Parathyroid adenoma (tissue), 2 donors: Measurements from ENCODE around the gene RAD50.
"Not testable (repeated sequence)": the region's sequence is repeated elsewhere in the genome, so short reads cannot be mapped to it uniquely, and the experiment has no call there.

Experiments
- H2AFZ ChIP-seq: fragments of 300-600 bp; sonication (generic); one replicate; pipeline ENCODE4 v1.7.0; 2017; ENCODE audit warnings: antibody characterized with exemption, mild to moderate bottlenecking
- H3K27ac ChIP-seq: fragments of 300-600 bp; sonication (generic); one replicate; pipeline ENCODE4 v1.7.0; 2017
- H3K27me3 ChIP-seq: fragments of 300-600 bp; sonication (generic); one replicate; pipeline ENCODE4 v1.7.0; 2017; ENCODE audit warnings: low read length; ENCODE audit not compliant: control insufficient read depth, insufficient read depth
- H3K36me3 ChIP-seq: fragments of 300-600 bp; sonication (generic); one replicate; pipeline ENCODE4 v1.7.0; 2017; ENCODE audit warnings: low read length; ENCODE audit not compliant: control insufficient read depth, insufficient read depth
- H3K4me1 ChIP-seq: fragments of 300-600 bp; sonication (generic); one replicate; pipeline ENCODE4 v1.7.0; 2017; ENCODE audit warnings: control low read depth
- H3K4me2 ChIP-seq: fragments of 300-600 bp; sonication (generic); one replicate; pipeline ENCODE4 v1.7.0; 2017; ENCODE audit warnings: low read length
- H3K4me3 ChIP-seq: fragments of 300-600 bp; sonication (generic); one replicate; pipeline ENCODE4 v1.7.0; 2017; ENCODE audit warnings: low read depth, low read length
- H3K79me2 ChIP-seq: fragments of 300-600 bp; sonication (generic); one replicate; pipeline ENCODE4 v1.7.0; 2017; ENCODE audit warnings: control low read depth
- H3K9ac ChIP-seq: fragments of 300-600 bp; sonication (generic); one replicate; pipeline ENCODE4 v1.7.0; 2017; ENCODE audit warnings: mild to moderate bottlenecking
- H3K9me3 ChIP-seq: fragments of 300-600 bp; sonication (generic); one replicate; pipeline ENCODE4 v1.7.0; 2017; ENCODE audit warnings: low read length; ENCODE audit not compliant: control insufficient read depth
- CTCF ChIP-seq: fragments of 300-600 bp; sonication (generic); IDR thresholded peaks from one replicate; pipeline ENCODE4 v1.7.0; 2017; ENCODE audit warnings: antibody characterized with exemption, mild to moderate bottlenecking
- donor health status: primary hyperparathyroidism.

RAD50 gene

GRCh38 chr5:132627470-132627869, 70.7 kb downstream of the RAD50 start:
- H3K36me3 ChIP-seq: no peaks in the 10 kb centered on the region

GRCh38 chr5:132628814-132629213, 72.0 kb downstream of the RAD50 start:
- no peaks in the 10 kb centered on the region for H3K36me3 ChIP-seq
- H3K4me1 ChIP-seq: no peaks in the 10 kb centered on the region
- H3K27ac ChIP-seq: no peak overlapping the region
- TF ChIP-seq CTCF: no peak
- H3K79me2 ChIP-seq: no peaks in the 10 kb centered on the region
- no peak overlapping the region for H3K4me3 ChIP-seq
- no peaks in the 10 kb centered on the region for H3K27me3 ChIP-seq
- no peak overlapping the region for H3K9ac ChIP-seq
- H3K9me3 ChIP-seq: no peaks in the 10 kb centered on the region
- no peak overlapping the region for H2AFZ ChIP-seq
- H3K4me2 ChIP-seq: no peak overlapping the region

More at GRCh38 chr5:132627470-132627869, 70.7 kb downstream of the RAD50 start:
- Histone ChIP-seq H3K4me1 (no peaks in the 10 kb centered on the region), H3K27ac (no peak overlapping the region), H3K4me3 (no peak overlapping the region), H3K4me2 (no peak overlapping the region), H3K9me3 (no peaks in the 10 kb centered on the region), H3K27me3 (no peaks in the 10 kb centered on the region), H2AFZ (no peak overlapping the region), H3K9ac (no peak overlapping the region), H3K79me2 (no peaks in the 10 kb centered on the region)
- no peak for TF ChIP-seq CTCF

- no peak overlapping the region for H2AFZ ChIP-seq
- H3K9me3 ChIP-seq: no peaks in the 10 kb centered on the region
- no peaks in the 10 kb centered on the region for H3K79me2 ChIP-seq
- no peak for TF ChIP-seq CTCF
- no peak overlapping the region for H3K27ac ChIP-seq
- no peaks in the 10 kb centered on the region for H3K4me1 ChIP-seq
- no peak overlapping the region for H3K9ac ChIP-seq
- no peaks in the 10 kb centered on the region for H3K36me3 ChIP-seq
- H3K4me2 ChIP-seq: no peak overlapping the region
- H3K4me3 ChIP-seq: no peak overlapping the region
- no peaks in the 10 kb centered on the region for H3K27me3 ChIP-seq
Observed at GRCh38 chr5:132629230-132629944, 72.6 kb downstream of the RAD50 start.

GRCh38 chr5:132633587-132633986, 76.8 kb downstream of the RAD50 start:
- H3K27me3 ChIP-seq, H3K4me2 ChIP-seq, H3K27ac ChIP-seq, H3K79me2 ChIP-seq, H3K9ac ChIP-seq, H3K9me3 ChIP-seq, H3K4me3 ChIP-seq, H3K4me1 ChIP-seq, H3K36me3 ChIP-seq, H2AFZ ChIP-seq: not testable (repeated sequence)

DNA sequence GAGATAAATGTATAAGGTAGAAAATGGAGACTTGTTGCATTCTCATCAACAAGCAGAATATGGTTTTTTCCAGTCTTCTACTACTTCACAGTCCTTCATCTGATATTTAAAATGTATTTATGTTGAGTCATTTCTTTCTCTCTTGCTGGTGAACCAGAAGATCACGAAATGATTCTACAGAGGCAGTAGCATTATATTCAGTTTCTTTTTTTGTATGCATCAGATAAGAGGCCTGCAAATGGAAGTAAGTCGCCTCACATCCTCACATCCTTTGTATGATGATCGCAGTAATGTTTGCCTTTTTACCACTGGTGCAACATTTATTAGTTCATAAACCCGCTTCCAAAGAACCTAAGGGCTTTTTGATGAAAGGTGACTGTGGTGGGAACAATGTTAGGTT, 79.1 kb downstream of the RAD50 start:
- H3K27ac ChIP-seq: no peak overlapping the region
- no peak for TF ChIP-seq CTCF
- H3K36me3 ChIP-seq: no peaks in the 10 kb centered on the region
- no peak overlapping the region for H3K4me2 ChIP-seq
- no peaks in the 10 kb centered on the region for H3K79me2 ChIP-seq
- no peaks in the 10 kb centered on the region for H3K9me3 ChIP-seq
- H3K4me3 ChIP-seq: no peak overlapping the region
- no peaks in the 10 kb centered on the region for H3K4me1 ChIP-seq
- no peaks in the 10 kb centered on the region for H3K27me3 ChIP-seq
- no peak overlapping the region for H2AFZ ChIP-seq
- H3K9ac ChIP-seq: no peak overlapping the region
